Body of pancreas (tissue), 4 donors: Measurements from ENCODE around the gene PLEKHA7. TPM values are rescaled to one million over a fixed set of nuclear protein-coding genes. Genes with fewer than 3 reads are reported as not detected.

Source experiments
- ATAC-seq: fragments of 150-250 bp; one replicate; pipeline ENCODE4 v1.9.1; 2016
- DNase-seq, 4 donors: peaks; one replicate each; pipeline ENCODE4 v3.0.0-alpha.2; 2019
- H3K27ac ChIP-seq, 4 donors: fragments of 200-600 bp; sonication (generic); 1 replicate in 3 of 4; 2 replicates in 1 of 4; pipeline versions ENCODE4 v1.5.1 to v1.6.1; 2016 to 2019; ENCODE audit warnings: mild to moderate bottlenecking in 1 of 4, mixed read lengths in 1 of 4, moderate library complexity in 1 of 4
- H3K27me3 ChIP-seq, 2 donors: fragments of 200-600 bp; sonication (generic); one replicate each; pipeline ENCODE4 v1.6.0; 2016; ENCODE audit warnings: mild to moderate bottlenecking in 1 of 2
- H3K36me3 ChIP-seq, 2 donors: fragments of 200-600 bp; sonication (generic); replicated peaks in 1 of 2; 2 replicates each; pipeline ENCODE4 v1.5.1; 2016; ENCODE audit warnings: low read depth in 2 of 2; ENCODE audit not compliant: insufficient read depth in 1 of 2
- H3K4me1 ChIP-seq: fragments of 200-600 bp; sonication (generic); one replicate; pipeline ENCODE4 v1.6.0; 2016
- H3K4me3 ChIP-seq, 2 donors: fragments of 200-600 bp; sonication (generic); 1 replicate in 1 of 2; 2 replicates in 1 of 2; pipeline ENCODE4 v1.5.1; 2016 to 2019
- H3K9me3 ChIP-seq, 3 donors: fragments of 200-600 bp; sonication (generic); 1 replicate in 2 of 3; 2 replicates in 1 of 3; pipeline ENCODE4 v1.5.1; 2016
- CTCF ChIP-seq, 7 experiments: fragments of 450-650 bp in 4 of 7; fragments of 200-600 bp in 3 of 7; sonication (generic) in 3 of 7; IDR thresholded peaks; one replicate each; pipeline ENCODE4 v1.5.1; 2016 to 2019; ENCODE audit warnings: antibody characterized with exemption in 7 of 7
- POLR2A ChIP-seq, 3 donors: fragments of 450-650 bp; IDR thresholded peaks; one replicate each; pipeline ENCODE4 v1.6.1; 2016; ENCODE audit warnings: antibody characterized with exemption in 3 of 3, mild to moderate bottlenecking in 2 of 3
- WGBS, 2 donors: methylation state at CpG; one replicate each; pipeline ENCODE4 v1.1.5; 2017; 5-methylcytosine and 5-hydroxymethylcytosine counted together
- intact Hi-C: fragments of 100-400 bp; cut with DNase I; formaldehyde crosslinking; loops from one replicate; pipeline ENCODE4 v1.15.1; 2023
- total RNA-seq, 2 donors: library from RNA; depleted of rRNA; stranded (reverse); fragments of >200 nt; gene quantifications; one replicate each; pipeline ENCODE4 v1.1.0, GENCODE V29; 2016

The PLEKHA7 gene
- total RNA-seq, 2 donors from 2014 or later: 30.4 to 34.6 TPM

- peak overlapping the region in 1 of 4 donors; percentile 4 for H3K27ac ChIP-seq
- H3K4me1 ChIP-seq: no peaks in the 10 kb centered on the region
- intact Hi-C loops: no loop called here
- H3K36me3 ChIP-seq: no peaks in the 10 kb centered on the region
- ATAC-seq (no peak), DNase-seq (peak in 1 of 4 donors; percentile 31)
- H3K4me3 ChIP-seq: no peak overlapping the region
- H3K27me3 ChIP-seq: no peaks in the 10 kb centered on the region
- H3K9me3 ChIP-seq: no peaks in the 10 kb centered on the region
- TF ChIP-seq CTCF (IDR thresholded peaks at IDR 0.05): no peak
- no peak for TF ChIP-seq POLR2A (IDR thresholded peaks at IDR 0.05)
- 73 to 93% methylated on average over 3 of the region's 3 CpGs for WGBS, 2 donors
Observed at GRCh38 chr11:16807306-16807705, 206.9 kb downstream of the PLEKHA7 start.

- H3K4me3 ChIP-seq: no peak overlapping the region
- no peaks in the 10 kb centered on the region for H3K27me3 ChIP-seq
- no peaks in the 10 kb centered on the region for H3K9me3 ChIP-seq
- intact Hi-C loops: no loop called here
- ATAC-seq (no peak), DNase-seq (no peak)
- peak overlapping the region in 1 of 4 donors; percentile 4 for H3K27ac ChIP-seq
- TF ChIP-seq CTCF (IDR thresholded peaks at IDR 0.05): no peak
- no peak for TF ChIP-seq POLR2A (IDR thresholded peaks at IDR 0.05)
- H3K4me1 ChIP-seq: no peaks in the 10 kb centered on the region
- 64 to 78% methylated on average over 11 of the region's 11 CpGs for WGBS, 2 donors
- no peaks in the 10 kb centered on the region for H3K36me3 ChIP-seq
Observed at GRCh38 chr11:16806791-16807190, 207.4 kb downstream of the PLEKHA7 start.

- ATAC-seq (no peak), DNase-seq (no peak)
- Histone ChIP-seq H3K9me3 (no peaks in the 10 kb centered on the region), H3K27me3 (no peaks in the 10 kb centered on the region), H3K27ac (no peak overlapping the region), H3K4me3 (no peak overlapping the region), H3K36me3 (no peaks in the 10 kb centered on the region), H3K4me1 (no peaks in the 10 kb centered on the region)
- 82 to 87% methylated on average over 8 of the region's 8 CpGs for WGBS, 2 donors
- TF ChIP-seq CTCF (IDR thresholded peaks at IDR 0.05) (no peak), POLR2A (IDR thresholded peaks at IDR 0.05) (no peak)
- intact Hi-C loops: no loop called here
Observed at GRCh38 chr11:16805938-16806337, 208.3 kb downstream of the PLEKHA7 start.

GRCh38 chr11:16804104-16804947 is 209.9 kb downstream of the PLEKHA7 start:
- Histone ChIP-seq H3K36me3 (no peaks in the 10 kb centered on the region), H3K27me3 (no peaks in the 10 kb centered on the region), H3K4me1 (no peaks in the 10 kb centered on the region), H3K9me3 (no peaks in the 10 kb centered on the region), H3K27ac (peak overlapping the region in 1 of 4 donors; percentile 8), H3K4me3 (no peak overlapping the region)
- intact Hi-C loops: no loop called here
- peak in 1 of 4 donors; percentile 33 for DNase-seq
- WGBS, 2 donors: 29 to 38% methylated on average over 7 of the region's 7 CpGs
- TF ChIP-seq CTCF (IDR thresholded peaks at IDR 0.05) (no peak), POLR2A (IDR thresholded peaks at IDR 0.05) (no peak)
- peak; percentile 50 for ATAC-seq
